Posterior vena cava (tissue), 2 donors: ENCODE results near the gene KCNC3. TPM values are rescaled to one million over a fixed set of nuclear protein-coding genes. Genes with fewer than 3 reads are reported as not detected.

Source experiments
- DNase-seq: peaks from one replicate; pipeline ENCODE4 v3.0.0-alpha.2; 2020; ENCODE audit warnings: low spot score
- intact Hi-C, 2 donors: fragments of 100-400 bp; cut with DNase I; formaldehyde crosslinking; loops; one replicate each; pipeline versions ENCODE4 v1.14.1 to v1.14.2; 2022 to 2023
- total RNA-seq, 2 donors: library from RNA; stranded (reverse); fragmentation: NEBNext Ultra II Directional; extraction: Animal tissue kit (Norgen Biotek cat#: 25700); gene quantifications; one replicate each; pipeline ENCODE4 v1.2.1, GENCODE V29; 2021
- donor health status: DM: yes; HTN: yes; CAD: no.
- donor health status: DM: yes; HTN: yes; CAD: no.

Gene KCNC3
- total RNA-seq, 2 donors from 2014 or later, result 0.83 to 0.90 TPM

- no peak for DNase-seq
- intact Hi-C loops, result no loop called here
Observed at GRCh38 chr19:50266041-50266440, 63.1 kb downstream of the KCNC3 start.

GRCh38 chr19:50264483-50265186 lies 64.5 kb downstream of the KCNC3 start:
- intact Hi-C loops, result loop anchor here in 1 of 2 donors (5.0 kb wide), 1 partner anchor 1163 kb away; no protein-coding TSS in a partner anchor
- no peak for DNase-seq

- intact Hi-C loops, result loop anchor here in 1 of 2 donors (5.0 kb wide), 1 partner anchor 1164 kb away; no protein-coding TSS in a partner anchor
- DNase-seq, result no peak
Observed at GRCh38 chr19:50263176-50263575, 66.0 kb downstream of the KCNC3 start.

Other genes with a start within 250 kb of the KCNC3 start
- not detected for gene IZUMO2, start 166.1 kb downstream of the KCNC3 start, total RNA-seq
- gene MYH14, start 125.8 kb downstream of the KCNC3 start, total RNA-seq, result under 1 TPM; 0.60 to 0.62 TPM
- under 1 TPM; 0.33 to 0.37 TPM for gene NAPSA, start 36.3 kb upstream of the KCNC3 start, total RNA-seq
- gene NR1H2, start 47.1 kb upstream of the KCNC3 start, total RNA-seq, result 10 to 100 TPM; 65.0 to 82.3 TPM
- 10 to 100 TPM; 10.4 to 12.3 TPM for gene POLD1, start 55.0 kb upstream of the KCNC3 start, total RNA-seq
- gene SPIB, start 89.6 kb upstream of the KCNC3 start, total RNA-seq, result under 1 TPM in 1 of 2 donors, not detected in 1; 0.33 TPM
- under 1 TPM in 1 of 2 donors, not detected in 1; 0.05 TPM for gene MYBPC2, start 103.5 kb upstream of the KCNC3 start, total RNA-seq
- gene EMC10, start 147.1 kb upstream of the KCNC3 start, total RNA-seq, result 10 to 100 TPM; 60.2 to 87.6 TPM
- gene GARIN5A, start 147.5 kb upstream of the KCNC3 start, total RNA-seq, result not detected
- 10 to 100 TPM; 27.5 to 31.7 TPM for gene JOSD2, start 181.8 kb upstream of the KCNC3 start, total RNA-seq
- not detected for gene ASPDH, start 184.5 kb upstream of the KCNC3 start, total RNA-seq
- gene LRRC4B, start 239.1 kb upstream of the KCNC3 start, total RNA-seq, result 10 to 100 TPM; 10.3 to 14.2 TPM